Stomach (tissue), 4 donors: ENCODE measurements around the gene XKR3.

ENCODE experiments used
- CTCF ChIP-seq, 7 experiments: fragments of 450-650 bp in 4 of 7; fragments of 200-600 bp in 3 of 7; sonication (generic) in 3 of 7; IDR thresholded peaks; one replicate each; pipeline ENCODE4 v1.5.1; 2016 to 2019; ENCODE audit warnings: antibody characterized with exemption in 7 of 7, control low read depth in 2 of 7, mild to moderate bottlenecking in 1 of 7
- EP300 ChIP-seq: sonication (generic); formaldehyde crosslinking; IDR thresholded peaks from one replicate; pipeline ENCODE4 v1.6.1; 2017; ENCODE audit warnings: antibody characterized with exemption
- POLR2A ChIP-seq, 4 donors: fragments of 450-650 bp; IDR thresholded peaks; one replicate each; pipeline ENCODE4 v1.6.1; 2016; ENCODE audit warnings: antibody characterized with exemption in 4 of 4, control low read depth in 2 of 4, mild to moderate bottlenecking in 1 of 4, moderate library complexity in 1 of 4
- POLR2AphosphoS5 ChIP-seq, 3 donors: sonication (generic); formaldehyde crosslinking; IDR thresholded peaks; one replicate each; pipeline ENCODE4 v1.6.1; 2016; ENCODE audit warnings: antibody characterized with exemption in 3 of 3

- TF ChIP-seq CTCF (IDR thresholded peaks at IDR 0.05), result no peak
- TF ChIP-seq POLR2A (IDR thresholded peaks at IDR 0.05), result no peak
- TF ChIP-seq EP300, result no peak
- TF ChIP-seq POLR2AphosphoS5 (IDR thresholded peaks at IDR 0.05), result no peak
Measured at GRCh38 chr22:16801088-16801487, 24.1 kb downstream of the XKR3 start.
